Measurements from ENCODE around the gene CFAP69. TPM values are rescaled to one million over a fixed set of nuclear protein-coding genes. Genes with fewer than 3 reads are reported as not detected.

CFAP69 gene
- total and polyA plus RNA-seq, 2 experiments from 2014 or later = 4.9 to 7.9 TPM

GRCh38 chr7:90320014-90320413 is 75.0 kb downstream of the CFAP69 start:
- H3K9me3 Mint-ChIP-seq = no peaks in the 10 kb centered on the region
- H3K27ac Mint-ChIP-seq = no peak overlapping the region
- no peaks in the 10 kb centered on the region for H3K36me3 ChIP-seq (ENCODE audit: insufficient read depth)
- peaks cover 6% of the 10 kb centered on the region for H3K4me1 Mint-ChIP-seq
- DNase-seq (ENCODE audit: low spot score) (no peak), ATAC-seq (no peak)
- H3K4me2 ChIP-seq = peak overlapping the region; percentile 77; the same call in 1 of the 2 replicates
- no peaks in the 10 kb centered on the region for H4K20me1 ChIP-seq (replicated peaks; ENCODE audit: insufficient read depth)
- H3K79me2 ChIP-seq (replicated peaks; ENCODE audit: insufficient read depth) = no peaks in the 10 kb centered on the region
- H2AFZ ChIP-seq = no peak overlapping the region
- H3K4me3 Mint-ChIP-seq = peak overlapping the region; percentile 76
- TF ChIP-seq CREB1 (CRISPR knock-in tag; IDR thresholded peaks at IDR 0.05; ENCODE audit: low read depth) (no peak), EZH2 (IDR thresholded peaks at IDR 0.05; ENCODE audit: low read depth, unreplicated experiment) (peak; percentile 32)
- H3K27me3 ChIP-seq (ENCODE audit: insufficient read depth) = peaks cover 54% of the 10 kb centered on the region
- no peaks in the 10 kb centered on the region for H3K9me2 ChIP-seq (ENCODE audit: insufficient read depth)
- no peaks in the 10 kb centered on the region for H3F3A ChIP-seq (replicated peaks; ENCODE audit: low read depth)
- H3K4me3 ChIP-seq = no peak overlapping the region
- peaks cover 27% of the 10 kb centered on the region for H3K27me3 Mint-ChIP-seq (ENCODE audit: insufficient read depth, low read depth, poor library complexity)
- H3K36me3 Mint-ChIP-seq (ENCODE audit: low read depth) = no peaks in the 10 kb centered on the region; the same call in 2 of the 3 replicates
- no peak overlapping the region for H3K27ac ChIP-seq (ENCODE audit: low read depth)
- H3K4me1 ChIP-seq (ENCODE audit: insufficient read depth) = peaks cover 6% of the 10 kb centered on the region; the same call in 1 of the 2 replicates

GRCh38 chr7:90320418-90320800 is 75.4 kb downstream of the CFAP69 start:
- Histone ChIP-seq H3K4me3 (peak overlapping the region; percentile 57), H3K27ac (ENCODE audit: low read depth) (no peak overlapping the region), H3K4me1 (ENCODE audit: insufficient read depth) (peaks cover 6% of the 10 kb centered on the region; the same call in 1 of the 2 replicates), H3K9me2 (ENCODE audit: insufficient read depth) (no peaks in the 10 kb centered on the region), H3K4me2 (peak overlapping the region; percentile 77), H3F3A (replicated peaks; ENCODE audit: low read depth) (no peaks in the 10 kb centered on the region), H3K79me2 (replicated peaks; ENCODE audit: insufficient read depth) (no peaks in the 10 kb centered on the region), H3K27me3 (ENCODE audit: insufficient read depth) (peaks cover 54% of the 10 kb centered on the region), H2AFZ (peak overlapping the region; percentile 83; the same call in 1 of the 2 replicates), H4K20me1 (replicated peaks; ENCODE audit: insufficient read depth) (no peaks in the 10 kb centered on the region), H3K36me3 (ENCODE audit: insufficient read depth) (no peaks in the 10 kb centered on the region)
- Mint-ChIP-seq H3K27me3 (ENCODE audit: insufficient read depth, low read depth, poor library complexity) (peaks cover 27% of the 10 kb centered on the region), H3K36me3 (ENCODE audit: low read depth) (no peaks in the 10 kb centered on the region; the same call in 2 of the 3 replicates), H3K4me1 (peaks cover 6% of the 10 kb centered on the region), H3K4me3 (peak overlapping the region; percentile 76), H3K9me3 (no peaks in the 10 kb centered on the region), H3K27ac (no peak overlapping the region)
- TF ChIP-seq POLR2AphosphoS5 (IDR thresholded peaks at IDR 0.05; ENCODE audit: low read depth) (no peak), ZNF114 (CRISPR knock-in tag; IDR thresholded peaks at IDR 0.05) (no peak), CREB1 (CRISPR knock-in tag; IDR thresholded peaks at IDR 0.05; ENCODE audit: low read depth) (no peak), CTCF (conservative IDR thresholded peaks at IDR 0.05; ENCODE audit: low read depth in 2 of 2) (no peak), STAT1 (IDR thresholded peaks at IDR 0.05; ENCODE audit: unreplicated experiment) (no peak), NANOG (IDR thresholded peaks at IDR 0.05; ENCODE audit: borderline replicate concordance) (no peak), EZH2 (IDR thresholded peaks at IDR 0.05; ENCODE audit: low read depth, unreplicated experiment) (no peak)
- DNase-seq (ENCODE audit: low spot score) (no peak), ATAC-seq (peak; percentile 14; the same call in 2 of the 3 replicates)

- Histone ChIP-seq H2AFZ (peak within 1 kb of the TSS; percentile 83), H3K79me2 (replicated peaks; ENCODE audit: insufficient read depth) (no peaks in the 10 kb centered on the region), H3K4me3 (peak within 1 kb of the TSS; percentile 57), H3K4me2 (peak within 1 kb of the TSS; percentile 77), H3F3A (replicated peaks; ENCODE audit: low read depth) (no peaks in the 10 kb centered on the region), H3K27ac (ENCODE audit: low read depth) (no peak within 1 kb of the TSS), H3K9me2 (ENCODE audit: insufficient read depth) (no peaks in the 10 kb centered on the region), H4K20me1 (replicated peaks; ENCODE audit: insufficient read depth) (no peaks in the 10 kb centered on the region), H3K27me3 (ENCODE audit: insufficient read depth) (peaks cover 54% of the 10 kb centered on the region), H3K4me1 (ENCODE audit: insufficient read depth) (peaks cover 6% of the 10 kb centered on the region; the same call in 1 of the 2 replicates), H3K36me3 (ENCODE audit: insufficient read depth) (no peaks in the 10 kb centered on the region)
- Mint-ChIP-seq H3K9me3 (no peaks in the 10 kb centered on the region), H3K27me3 (ENCODE audit: insufficient read depth, low read depth, poor library complexity) (peaks cover 27% of the 10 kb centered on the region), H3K27ac (no peak within 1 kb of the TSS), H3K4me1 (peaks cover 6% of the 10 kb centered on the region), H3K4me3 (peak within 1 kb of the TSS; percentile 76), H3K36me3 (ENCODE audit: low read depth) (no peaks in the 10 kb centered on the region; the same call in 2 of the 3 replicates)
- DNase-seq (ENCODE audit: low spot score) (peak; percentile 56), ATAC-seq (peak; percentile 95)
- TF ChIP-seq EZH2phosphoT487 (IDR thresholded peaks at IDR 0.05; ENCODE audit: unreplicated experiment) (no peak), EZH2 (IDR thresholded peaks at IDR 0.05; ENCODE audit: low read depth, unreplicated experiment) (peak; percentile 71)
Measured at GRCh38 chr7:90320801-90321494, 76.0 kb downstream of the CFAP69 start, which contains the start of gene FAM237B. TSS of gene FAM237B (minus strand) at chr7:90321304. CDS start at chr7:90319748, 1,556 bp downstream.

Measured in GM23338 (cell line).